K562 (cell line): ENCODE results near the gene LRRC70. TPM values are rescaled to one million over a fixed set of nuclear protein-coding genes. Genes with fewer than 3 reads are reported as not detected.

Experiments used
- BCOR ChIP-seq: fragments of 450-650 bp; IDR thresholded peaks from 2 replicates; pipeline ENCODE4 v1.6.1; 2016
- CC2D1A ChIP-seq: fragments of 450-650 bp; IDR thresholded peaks from 2 replicates; pipeline ENCODE4 v1.6.1; 2017; ENCODE audit warnings: mild to moderate bottlenecking
- KLF1 ChIP-seq: fragments of 450-650 bp; IDR thresholded peaks from 2 replicates; pipeline ENCODE4 v1.6.1; 2016; ENCODE audit warnings: missing genetic modification characterization, missing compliant biosample characterization
- MAFF ChIP-seq: IDR thresholded peaks from 2 replicates; pipeline ENCODE4 v1.6.1; 2012; ENCODE audit warnings: low read length, improper control_type of control experiment
- SAFB ChIP-seq: fragments of 200-400 bp; formaldehyde crosslinking; IDR thresholded peaks from 2 replicates; pipeline ENCODE4 v1.6.1; 2017; ENCODE audit warnings: low read depth, low read length, borderline replicate concordance
- SMAD3 ChIP-seq: fragments of 450-650 bp; formaldehyde crosslinking; conservative IDR thresholded peaks from 2 replicates; pipeline ENCODE4 v1.4.0; 2020; ENCODE audit warnings: mild to moderate bottlenecking
- ZNF707 ChIP-seq: fragments of 250-450 bp; sonication (Bioruptor Pico); conservative IDR thresholded peaks from 2 replicates; pipeline ENCODE4 v1.8.0; 2022; ENCODE audit warnings: inconsistent platforms, mild to moderate bottlenecking, moderate library complexity
- ZZZ3 ChIP-seq: fragments of 450-650 bp; IDR thresholded peaks from 2 replicates; pipeline ENCODE4 v1.6.1; 2016; ENCODE audit warnings: antibody characterized with exemption, mild to moderate bottlenecking, moderate library complexity
- polyA plus RNA-seq, 8 experiments: library from polyadenylated mRNA; depleted of rRNA in 4 of 8; stranded (reverse) in 5 of 8; unstranded in 3 of 8; fragments of >200 nt; fragmentation: Nextera tagmentation in 2 of 8; fragmentation: Illumina TruSeq in 1 of 8; extraction: Ambion mirVana in 2 of 8; extraction: Trizol in 1 of 8; gene quantifications; 2 replicates each; pipeline versions ENCODE4 v1.2.1 to v1.2.3, GENCODE V29; 2011 to 2014; ENCODE audit warnings: inconsistent platforms in 1 of 8, missing spikeins in 1 of 8
- total RNA-seq, 7 experiments: library from RNA; depleted of rRNA in 6 of 7; stranded (reverse); fragments of >200 nt in 6 of 7; fragmentation: Illumina TruSeq in 2 of 7; extraction: Trizol in 2 of 7; gene quantifications; 2 replicates each; pipeline versions ENCODE4 v1.2.1 to v1.2.3, GENCODE V29; 2011 to 2021; ENCODE audit warnings: low replicate concordance in 1 of 7
- TF ChIP-seq, protein P1 (sequence below): fragments of 450-650 bp; IDR thresholded peaks from 2 replicates; pipeline ENCODE4 v1.6.1; 2017; ENCODE audit warnings: antibody characterized with exemption
- TF ChIP-seq, protein P2 (sequence below): fragments of 450-650 bp; IDR thresholded peaks from 2 replicates; pipeline ENCODE4 v1.6.1; 2016; ENCODE audit warnings: low read depth, mild to moderate bottlenecking, moderate library complexity
- TF ChIP-seq, protein P3 (sequence below): fragments of 200-800 bp; sonication (Bioruptor generic); IDR thresholded peaks from 2 replicates; pipeline ENCODE4 v1.6.1; 2017; ENCODE audit warnings: missing genetic modification characterization, missing compliant biosample characterization
- TF ChIP-seq, protein P4 (sequence below): sonication (generic); formaldehyde crosslinking; IDR thresholded peaks from 2 replicates; pipeline ENCODE4 v1.8.0; 2022; ENCODE audit warnings: mild to moderate bottlenecking, missing genetic modification reagents
- TF ChIP-seq, protein P5 (sequence below): fragments of 450-650 bp; IDR thresholded peaks from 2 replicates; pipeline ENCODE4 v1.7.1; 2018; ENCODE audit warnings: mild to moderate bottlenecking, low read depth; ENCODE audit not compliant: partially characterized antibody
- TF ChIP-seq, protein P6 (sequence below): sonication (generic); formaldehyde crosslinking; IDR thresholded peaks from 2 replicates; pipeline ENCODE4 v1.8.0; 2023; ENCODE audit warnings: mild to moderate bottlenecking, missing genetic modification reagents

LRRC70 gene
- total and polyA plus RNA-seq, 9 of the 15 experiments (the other 6 are each of a cell fraction or from before 2014, with no cell fraction given), result 0.21 to 2.1 (median 0.73) TPM

DNA sequence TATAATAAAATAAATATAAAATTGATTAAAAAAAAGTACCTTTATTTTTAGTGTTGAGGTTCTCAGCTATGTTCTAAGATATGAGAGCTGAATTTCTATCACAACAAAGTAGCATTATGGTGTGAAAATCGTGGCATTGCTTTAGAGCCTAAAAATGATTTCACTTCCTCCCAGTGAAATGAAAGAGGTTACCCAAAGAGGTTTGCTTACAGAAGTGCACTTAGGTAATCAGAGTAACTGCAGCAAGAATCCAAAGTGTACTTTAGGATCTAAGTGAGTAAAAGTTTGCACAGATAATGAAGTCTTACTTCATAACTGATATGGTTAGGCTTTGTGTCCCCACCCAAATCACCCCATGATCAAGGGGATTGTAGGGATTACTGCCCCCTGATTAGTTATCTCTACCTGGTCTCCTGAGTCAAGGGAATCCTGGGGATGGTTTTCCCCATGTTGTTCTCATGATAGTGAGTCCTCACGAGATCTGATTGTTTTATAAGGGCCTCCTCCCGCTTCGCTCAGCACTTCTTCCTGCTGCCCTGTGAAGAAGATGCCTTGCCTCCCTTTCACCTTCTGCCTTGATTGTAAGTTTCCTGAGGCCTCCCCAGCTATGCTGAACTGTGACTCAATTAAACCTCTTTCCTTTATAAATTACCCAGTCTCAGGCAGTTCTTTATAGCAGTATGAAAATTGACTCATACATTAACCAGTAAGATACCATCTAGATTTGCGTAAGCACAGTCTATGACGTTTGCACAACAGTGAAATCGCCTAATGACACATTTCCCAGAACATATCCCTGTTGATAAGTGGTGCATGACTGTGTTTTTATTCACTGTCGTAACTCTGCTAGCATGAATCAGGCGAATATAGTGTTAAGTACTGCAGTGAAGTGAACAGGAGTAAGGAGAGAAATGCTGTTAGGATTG lies 40.3 kb upstream of the LRRC70 start (continued):
- TF ChIP-seq, protein P1, sequence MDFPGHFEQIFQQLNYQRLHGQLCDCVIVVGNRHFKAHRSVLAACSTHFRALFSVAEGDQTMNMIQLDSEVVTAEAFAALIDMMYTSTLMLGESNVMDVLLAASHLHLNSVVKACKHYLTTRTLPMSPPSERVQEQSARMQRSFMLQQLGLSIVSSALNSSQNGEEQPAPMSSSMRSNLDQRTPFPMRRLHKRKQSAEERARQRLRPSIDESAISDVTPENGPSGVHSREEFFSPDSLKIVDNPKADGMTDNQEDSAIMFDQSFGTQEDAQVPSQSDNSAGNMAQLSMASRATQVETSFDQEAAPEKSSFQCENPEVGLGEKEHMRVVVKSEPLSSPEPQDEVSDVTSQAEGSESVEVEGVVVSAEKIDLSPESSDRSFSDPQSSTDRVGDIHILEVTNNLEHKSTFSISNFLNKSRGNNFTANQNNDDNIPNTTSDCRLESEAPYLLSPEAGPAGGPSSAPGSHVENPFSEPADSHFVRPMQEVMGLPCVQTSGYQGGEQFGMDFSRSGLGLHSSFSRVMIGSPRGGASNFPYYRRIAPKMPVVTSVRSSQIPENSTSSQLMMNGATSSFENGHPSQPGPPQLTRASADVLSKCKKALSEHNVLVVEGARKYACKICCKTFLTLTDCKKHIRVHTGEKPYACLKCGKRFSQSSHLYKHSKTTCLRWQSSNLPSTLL, result no peak
- TF ChIP-seq, protein P2, sequence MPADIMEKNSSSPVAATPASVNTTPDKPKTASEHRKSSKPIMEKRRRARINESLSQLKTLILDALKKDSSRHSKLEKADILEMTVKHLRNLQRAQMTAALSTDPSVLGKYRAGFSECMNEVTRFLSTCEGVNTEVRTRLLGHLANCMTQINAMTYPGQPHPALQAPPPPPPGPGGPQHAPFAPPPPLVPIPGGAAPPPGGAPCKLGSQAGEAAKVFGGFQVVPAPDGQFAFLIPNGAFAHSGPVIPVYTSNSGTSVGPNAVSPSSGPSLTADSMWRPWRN, result no peak
- TF ChIP-seq ZZZ3 (no peak), SMAD3 (CRISPR knock-in tag) (no peak), BCOR (no peak), CC2D1A (peak; percentile 47; the same call in 1 of the 2 replicates), ZNF707 (CRISPR knock-in tag) (no peak), MAFF (peak; percentile 54), SAFB (no peak), KLF1 (tag) (no peak)
- TF ChIP-seq, protein P3, sequence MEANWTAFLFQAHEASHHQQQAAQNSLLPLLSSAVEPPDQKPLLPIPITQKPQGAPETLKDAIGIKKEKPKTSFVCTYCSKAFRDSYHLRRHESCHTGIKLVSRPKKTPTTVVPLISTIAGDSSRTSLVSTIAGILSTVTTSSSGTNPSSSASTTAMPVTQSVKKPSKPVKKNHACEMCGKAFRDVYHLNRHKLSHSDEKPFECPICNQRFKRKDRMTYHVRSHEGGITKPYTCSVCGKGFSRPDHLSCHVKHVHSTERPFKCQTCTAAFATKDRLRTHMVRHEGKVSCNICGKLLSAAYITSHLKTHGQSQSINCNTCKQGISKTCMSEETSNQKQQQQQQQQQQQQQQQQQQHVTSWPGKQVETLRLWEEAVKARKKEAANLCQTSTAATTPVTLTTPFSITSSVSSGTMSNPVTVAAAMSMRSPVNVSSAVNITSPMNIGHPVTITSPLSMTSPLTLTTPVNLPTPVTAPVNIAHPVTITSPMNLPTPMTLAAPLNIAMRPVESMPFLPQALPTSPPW (CRISPR knock-in tag), result no peak
- TF ChIP-seq, protein P4, sequence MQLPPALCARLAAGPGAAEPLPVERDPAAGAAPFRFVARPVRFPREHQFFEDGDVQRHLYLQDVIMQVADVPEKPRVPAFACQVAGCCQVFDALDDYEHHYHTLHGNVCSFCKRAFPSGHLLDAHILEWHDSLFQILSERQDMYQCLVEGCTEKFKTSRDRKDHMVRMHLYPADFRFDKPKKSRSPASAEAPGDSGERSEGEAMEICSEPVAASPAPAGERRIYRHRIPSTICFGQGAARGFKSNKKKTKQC (CRISPR knock-in tag), result no peak
- TF ChIP-seq, protein P5, sequence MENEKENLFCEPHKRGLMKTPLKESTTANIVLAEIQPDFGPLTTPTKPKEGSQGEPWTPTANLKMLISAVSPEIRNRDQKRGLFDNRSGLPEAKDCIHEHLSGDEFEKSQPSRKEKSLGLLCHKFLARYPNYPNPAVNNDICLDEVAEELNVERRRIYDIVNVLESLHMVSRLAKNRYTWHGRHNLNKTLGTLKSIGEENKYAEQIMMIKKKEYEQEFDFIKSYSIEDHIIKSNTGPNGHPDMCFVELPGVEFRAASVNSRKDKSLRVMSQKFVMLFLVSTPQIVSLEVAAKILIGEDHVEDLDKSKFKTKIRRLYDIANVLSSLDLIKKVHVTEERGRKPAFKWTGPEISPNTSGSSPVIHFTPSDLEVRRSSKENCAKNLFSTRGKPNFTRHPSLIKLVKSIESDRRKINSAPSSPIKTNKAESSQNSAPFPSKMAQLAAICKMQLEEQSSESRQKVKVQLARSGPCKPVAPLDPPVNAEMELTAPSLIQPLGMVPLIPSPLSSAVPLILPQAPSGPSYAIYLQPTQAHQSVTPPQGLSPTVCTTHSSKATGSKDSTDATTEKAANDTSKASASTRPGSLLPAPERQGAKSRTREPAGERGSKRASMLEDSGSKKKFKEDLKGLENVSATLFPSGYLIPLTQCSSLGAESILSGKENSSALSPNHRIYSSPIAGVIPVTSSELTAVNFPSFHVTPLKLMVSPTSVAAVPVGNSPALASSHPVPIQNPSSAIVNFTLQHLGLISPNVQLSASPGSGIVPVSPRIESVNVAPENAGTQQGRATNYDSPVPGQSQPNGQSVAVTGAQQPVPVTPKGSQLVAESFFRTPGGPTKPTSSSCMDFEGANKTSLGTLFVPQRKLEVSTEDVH, result peak; percentile 44
- TF ChIP-seq, protein P6, sequence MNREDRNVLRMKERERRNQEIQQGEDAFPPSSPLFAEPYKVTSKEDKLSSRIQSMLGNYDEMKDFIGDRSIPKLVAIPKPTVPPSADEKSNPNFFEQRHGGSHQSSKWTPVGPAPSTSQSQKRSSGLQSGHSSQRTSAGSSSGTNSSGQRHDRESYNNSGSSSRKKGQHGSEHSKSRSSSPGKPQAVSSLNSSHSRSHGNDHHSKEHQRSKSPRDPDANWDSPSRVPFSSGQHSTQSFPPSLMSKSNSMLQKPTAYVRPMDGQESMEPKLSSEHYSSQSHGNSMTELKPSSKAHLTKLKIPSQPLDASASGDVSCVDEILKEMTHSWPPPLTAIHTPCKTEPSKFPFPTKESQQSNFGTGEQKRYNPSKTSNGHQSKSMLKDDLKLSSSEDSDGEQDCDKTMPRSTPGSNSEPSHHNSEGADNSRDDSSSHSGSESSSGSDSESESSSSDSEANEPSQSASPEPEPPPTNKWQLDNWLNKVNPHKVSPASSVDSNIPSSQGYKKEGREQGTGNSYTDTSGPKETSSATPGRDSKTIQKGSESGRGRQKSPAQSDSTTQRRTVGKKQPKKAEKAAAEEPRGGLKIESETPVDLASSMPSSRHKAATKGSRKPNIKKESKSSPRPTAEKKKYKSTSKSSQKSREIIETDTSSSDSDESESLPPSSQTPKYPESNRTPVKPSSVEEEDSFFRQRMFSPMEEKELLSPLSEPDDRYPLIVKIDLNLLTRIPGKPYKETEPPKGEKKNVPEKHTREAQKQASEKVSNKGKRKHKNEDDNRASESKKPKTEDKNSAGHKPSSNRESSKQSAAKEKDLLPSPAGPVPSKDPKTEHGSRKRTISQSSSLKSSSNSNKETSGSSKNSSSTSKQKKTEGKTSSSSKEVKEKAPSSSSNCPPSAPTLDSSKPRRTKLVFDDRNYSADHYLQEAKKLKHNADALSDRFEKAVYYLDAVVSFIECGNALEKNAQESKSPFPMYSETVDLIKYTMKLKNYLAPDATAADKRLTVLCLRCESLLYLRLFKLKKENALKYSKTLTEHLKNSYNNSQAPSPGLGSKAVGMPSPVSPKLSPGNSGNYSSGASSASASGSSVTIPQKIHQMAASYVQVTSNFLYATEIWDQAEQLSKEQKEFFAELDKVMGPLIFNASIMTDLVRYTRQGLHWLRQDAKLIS (CRISPR knock-in tag), result no peak
